Measurements from ENCODE around the gene ADAMTS14.

Gene ADAMTS14

GRCh38 chr10:70699659-70700174 is 27.4 kb downstream of the ADAMTS14 start:
- no peaks in the 10 kb centered on the region for H3K27me3 ChIP-seq (ENCODE audit: control insufficient read depth, insufficient read depth, low read length)
- H3K4me3 ChIP-seq (ENCODE audit: low read depth, low read length) = no peak overlapping the region
- no peak overlapping the region for H3K4me2 ChIP-seq (ENCODE audit: low read length)
- H3K27ac ChIP-seq = no peak overlapping the region
- no peaks in the 10 kb centered on the region for H3K79me2 ChIP-seq
- H3K4me1 ChIP-seq = no peaks in the 10 kb centered on the region
- no peaks in the 10 kb centered on the region for H3K9me3 ChIP-seq (ENCODE audit: control insufficient read depth, low read length)
- no peak overlapping the region for H2AFZ ChIP-seq
- H3K36me3 ChIP-seq (ENCODE audit: control insufficient read depth, insufficient read depth, low read length) = no peaks in the 10 kb centered on the region
- no peak for TF ChIP-seq CTCF (IDR thresholded peaks at IDR 0.05)
- H3K9ac ChIP-seq = no peak overlapping the region

- Histone ChIP-seq H2AFZ (no peak overlapping the region), H3K79me2 (no peaks in the 10 kb centered on the region), H3K9ac (no peak overlapping the region), H3K36me3 (ENCODE audit: control insufficient read depth, insufficient read depth, low read length) (no peaks in the 10 kb centered on the region), H3K27me3 (ENCODE audit: control insufficient read depth, insufficient read depth, low read length) (no peaks in the 10 kb centered on the region), H3K27ac (no peak overlapping the region), H3K4me1 (no peaks in the 10 kb centered on the region), H3K4me2 (ENCODE audit: low read length) (no peak overlapping the region), H3K4me3 (ENCODE audit: low read depth, low read length) (no peak overlapping the region), H3K9me3 (ENCODE audit: control insufficient read depth, low read length) (no peaks in the 10 kb centered on the region)
- no peak for TF ChIP-seq CTCF (IDR thresholded peaks at IDR 0.05)
Measured at GRCh38 chr10:70702190-70702763, 30.0 kb downstream of the ADAMTS14 start.

- no peak for TF ChIP-seq CTCF (IDR thresholded peaks at IDR 0.05)
- no peak overlapping the region for H3K4me3 ChIP-seq (ENCODE audit: low read depth, low read length)
Measured at GRCh38 chr10:70704211-70704610, 31.9 kb downstream of the ADAMTS14 start.

GRCh38 chr10:70705121-70705861 is 33.0 kb downstream of the ADAMTS14 start:
- no peak overlapping the region for H2AFZ ChIP-seq

More at GRCh38 chr10:70704211-70704610, 31.9 kb downstream of the ADAMTS14 start:
- Histone ChIP-seq H3K9me3 (ENCODE audit: control insufficient read depth, low read length) (no peaks in the 10 kb centered on the region), H3K36me3 (ENCODE audit: control insufficient read depth, insufficient read depth, low read length) (no peaks in the 10 kb centered on the region), H3K27ac (no peak overlapping the region), H3K4me2 (ENCODE audit: low read length) (no peak overlapping the region), H3K79me2 (no peaks in the 10 kb centered on the region), H3K9ac (no peak overlapping the region), H2AFZ (no peak overlapping the region), H3K27me3 (ENCODE audit: control insufficient read depth, insufficient read depth, low read length) (no peaks in the 10 kb centered on the region), H3K4me1 (no peaks in the 10 kb centered on the region)

More at GRCh38 chr10:70705121-70705861, 33.0 kb downstream of the ADAMTS14 start:
- H3K27ac ChIP-seq = no peak overlapping the region
- H3K4me1 ChIP-seq = no peaks in the 10 kb centered on the region
- no peak overlapping the region for H3K9ac ChIP-seq
- no peaks in the 10 kb centered on the region for H3K27me3 ChIP-seq (ENCODE audit: control insufficient read depth, insufficient read depth, low read length)
- no peak overlapping the region for H3K4me3 ChIP-seq (ENCODE audit: low read depth, low read length)
- no peaks in the 10 kb centered on the region for H3K36me3 ChIP-seq (ENCODE audit: control insufficient read depth, insufficient read depth, low read length)
- H3K9me3 ChIP-seq (ENCODE audit: control insufficient read depth, low read length) = no peaks in the 10 kb centered on the region
- TF ChIP-seq CTCF (IDR thresholded peaks at IDR 0.05) = no peak
- H3K79me2 ChIP-seq = no peaks in the 10 kb centered on the region
- H3K4me2 ChIP-seq (ENCODE audit: low read length) = no peak overlapping the region

Measured in parathyroid adenoma (tissue), 2 donors.